ENCODE data around the gene AGO3. TPM values are rescaled to one million over a fixed set of nuclear protein-coding genes. Genes with fewer than 3 reads are reported as not detected.
"Not testable (repeated sequence)": the region's sequence is repeated elsewhere in the genome, so short reads cannot be mapped to it uniquely, and the experiment has no call there.

The AGO3 gene
- total RNA-seq, 1 donor from 2014 or later, result 33.9 TPM

DNA sequence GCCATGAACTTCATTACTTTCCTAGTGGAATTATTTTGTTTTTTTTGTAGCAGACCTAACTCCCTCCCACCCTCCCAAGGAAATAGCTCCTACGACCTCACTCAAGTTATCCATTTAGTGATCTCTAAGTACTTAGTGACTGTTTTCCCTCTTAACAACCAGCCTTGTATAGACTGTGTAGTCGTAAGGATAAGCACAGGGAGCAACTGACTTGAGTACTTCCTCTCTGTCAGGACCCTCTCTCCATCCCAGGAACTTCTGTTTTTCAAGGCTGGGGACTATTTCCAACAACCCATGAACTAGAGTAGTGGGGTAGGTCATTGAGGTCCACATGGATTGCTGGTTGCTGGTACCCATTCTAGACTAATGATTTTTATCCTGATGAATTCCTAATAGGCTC is 46.0 kb upstream of the AGO3 start:
- Histone ChIP-seq H3K9me3 (no peaks in the 10 kb centered on the region), H3K27ac (no peak overlapping the region), H3K4me3 (no peak overlapping the region), H3K36me3 (peaks cover 19% of the 10 kb centered on the region), H3K4me1 (peaks cover 44% of the 10 kb centered on the region), H3K27me3 (ENCODE audit: low read depth) (no peaks in the 10 kb centered on the region)
- TF ChIP-seq, protein P1, sequence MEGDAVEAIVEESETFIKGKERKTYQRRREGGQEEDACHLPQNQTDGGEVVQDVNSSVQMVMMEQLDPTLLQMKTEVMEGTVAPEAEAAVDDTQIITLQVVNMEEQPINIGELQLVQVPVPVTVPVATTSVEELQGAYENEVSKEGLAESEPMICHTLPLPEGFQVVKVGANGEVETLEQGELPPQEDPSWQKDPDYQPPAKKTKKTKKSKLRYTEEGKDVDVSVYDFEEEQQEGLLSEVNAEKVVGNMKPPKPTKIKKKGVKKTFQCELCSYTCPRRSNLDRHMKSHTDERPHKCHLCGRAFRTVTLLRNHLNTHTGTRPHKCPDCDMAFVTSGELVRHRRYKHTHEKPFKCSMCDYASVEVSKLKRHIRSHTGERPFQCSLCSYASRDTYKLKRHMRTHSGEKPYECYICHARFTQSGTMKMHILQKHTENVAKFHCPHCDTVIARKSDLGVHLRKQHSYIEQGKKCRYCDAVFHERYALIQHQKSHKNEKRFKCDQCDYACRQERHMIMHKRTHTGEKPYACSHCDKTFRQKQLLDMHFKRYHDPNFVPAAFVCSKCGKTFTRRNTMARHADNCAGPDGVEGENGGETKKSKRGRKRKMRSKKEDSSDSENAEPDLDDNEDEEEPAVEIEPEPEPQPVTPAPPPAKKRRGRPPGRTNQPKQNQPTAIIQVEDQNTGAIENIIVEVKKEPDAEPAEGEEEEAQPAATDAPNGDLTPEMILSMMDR (IDR thresholded peaks at IDR 0.05), result no peak
- DNase-seq, result no peak
- ATAC-seq, result no peak
- intact Hi-C loops (cut with DNase I), result no loop called here

GRCh38 chr1:35885961-35886558 is 44.8 kb upstream of the AGO3 start:
- ATAC-seq (no peak), DNase-seq (no peak)
- Histone ChIP-seq H3K36me3 (peaks cover 30% of the 10 kb centered on the region), H3K27me3 (ENCODE audit: low read depth) (no peaks in the 10 kb centered on the region), H3K4me1 (peaks cover 44% of the 10 kb centered on the region), H3K4me3 (no peak overlapping the region), H3K27ac (no peak overlapping the region), H3K9me3 (no peaks in the 10 kb centered on the region)
- TF ChIP-seq, protein P1 (IDR thresholded peaks at IDR 0.05), result no peak
- intact Hi-C loops (cut with DNase I), result no loop called here

DNA sequence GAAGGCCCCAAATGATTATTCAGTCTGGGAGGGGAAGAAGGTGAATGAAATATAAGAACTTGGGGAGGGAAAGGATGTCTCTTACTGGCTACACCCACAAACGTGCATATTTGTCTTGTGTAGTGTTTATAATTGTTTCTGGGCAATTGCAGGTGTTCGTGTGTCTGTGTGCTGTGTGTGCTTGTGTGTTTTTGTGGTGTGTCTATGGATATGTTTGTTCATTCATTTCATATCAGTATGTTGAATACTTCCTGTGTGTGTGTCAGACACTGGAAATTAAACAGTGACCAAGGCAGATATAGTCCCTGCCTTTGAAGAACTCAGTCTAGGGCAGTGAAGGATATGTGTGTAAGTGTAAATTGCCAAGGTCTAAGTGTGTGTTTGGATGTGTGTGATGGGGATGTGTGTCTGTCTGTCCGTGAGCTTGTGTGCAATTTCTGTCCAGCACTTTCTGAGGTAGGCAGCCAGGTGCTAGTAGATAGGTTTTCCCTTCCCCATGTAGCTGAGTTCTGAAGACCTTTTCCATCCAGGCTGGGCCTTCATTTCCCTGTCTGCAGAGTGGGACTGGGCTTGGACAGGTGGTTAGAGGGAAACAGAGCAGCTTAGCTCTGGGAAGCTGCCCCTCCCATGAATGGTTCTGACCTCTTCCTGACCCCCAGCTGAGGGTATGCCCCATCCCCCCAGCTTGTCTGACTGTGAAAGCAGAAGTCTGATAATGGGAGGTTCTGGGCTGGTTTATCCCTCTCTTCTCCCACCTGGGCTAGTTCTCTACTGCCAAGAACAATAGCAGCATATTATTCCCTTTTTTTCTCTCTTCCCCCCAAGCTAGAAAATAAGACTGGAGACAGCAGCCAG is 44.1 kb upstream of the AGO3 start:
- intact Hi-C loops (cut with DNase I), result no loop called here
- H3K4me1 ChIP-seq, result peaks cover 44% of the 10 kb centered on the region
- no peak overlapping the region for H3K4me3 ChIP-seq
- DNase-seq, result no peak
- no peaks in the 10 kb centered on the region for H3K27me3 ChIP-seq (ENCODE audit: low read depth)
- no peak overlapping the region for H3K27ac ChIP-seq
- peaks cover 35% of the 10 kb centered on the region for H3K36me3 ChIP-seq
- TF ChIP-seq, protein P1 (IDR thresholded peaks at IDR 0.05), result no peak
- ATAC-seq, result no peak
- no peaks in the 10 kb centered on the region for H3K9me3 ChIP-seq

- ATAC-seq, result no peak
- H3K4me1 ChIP-seq, result peaks cover 42% of the 10 kb centered on the region
These were observed 43.4 kb upstream of the AGO3 start for GRCh38 chr1:35887508-35887907.

DNA sequence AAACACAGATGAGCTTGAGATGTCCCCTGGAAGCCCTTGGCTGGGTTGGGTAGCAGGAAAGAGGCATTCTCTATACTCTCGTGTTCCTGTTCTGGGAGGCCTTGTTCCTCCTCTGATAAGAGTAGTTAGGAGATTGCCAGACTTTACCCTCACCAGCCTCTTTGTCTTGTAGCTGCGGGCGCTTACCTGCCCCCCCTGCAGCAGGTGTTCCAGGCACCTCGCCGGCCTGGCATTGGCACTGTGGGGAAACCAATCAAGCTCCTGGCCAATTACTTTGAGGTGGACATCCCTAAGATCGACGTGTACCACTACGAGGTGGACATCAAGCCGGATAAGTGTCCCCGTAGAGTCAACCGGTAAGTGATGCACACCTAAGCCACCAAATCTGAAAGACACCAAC is 42.6 kb upstream of the AGO3 start:
- DNase-seq (no peak), ATAC-seq (no peak)
- H3K27ac ChIP-seq, result no peak overlapping the region
- TF ChIP-seq, protein P1 (IDR thresholded peaks at IDR 0.05), result no peak
- no peak overlapping the region for H3K4me3 ChIP-seq
- H3K4me1 ChIP-seq, result peaks cover 38% of the 10 kb centered on the region
- no peaks in the 10 kb centered on the region for H3K9me3 ChIP-seq
- H3K36me3 ChIP-seq, result peaks cover 49% of the 10 kb centered on the region
- H3K27me3 ChIP-seq (ENCODE audit: low read depth), result no peaks in the 10 kb centered on the region
- intact Hi-C loops (cut with DNase I), result no loop called here

More at GRCh38 chr1:35887508-35887907, 43.4 kb upstream of the AGO3 start:
- peaks cover 42% of the 10 kb centered on the region for H3K36me3 ChIP-seq
- TF ChIP-seq, protein P1 (IDR thresholded peaks at IDR 0.05), result no peak
- H3K27me3 ChIP-seq (ENCODE audit: low read depth), result no peaks in the 10 kb centered on the region
- H3K9me3 ChIP-seq, result no peaks in the 10 kb centered on the region
- intact Hi-C loops (cut with DNase I), result no loop called here
- no peak overlapping the region for H3K4me3 ChIP-seq
- H3K27ac ChIP-seq, result no peak overlapping the region
- DNase-seq, result no peak

- H3K9me3 ChIP-seq; DNase-seq; H3K27ac ChIP-seq; ATAC-seq; intact Hi-C loops (cut with DNase I); H3K4me3 ChIP-seq; H3K27me3 ChIP-seq (ENCODE audit: low read depth): not testable (repeated sequence)
- Histone ChIP-seq H3K4me1 (peaks cover 36% of the 10 kb centered on the region), H3K36me3 (peaks cover 57% of the 10 kb centered on the region)
These were observed 41.9 kb upstream of the AGO3 start for GRCh38 chr1:35888981-35889380.

Measured in lower lobe of right lung (tissue), 2 donors.